ENCODE results near the gene BHLHA15. TPM values are rescaled to one million over a fixed set of nuclear protein-coding genes. Genes with fewer than 3 reads are reported as not detected.
A peak's percentile ranks its signal among the peaks of the same experiment; 100 is the strongest.

Gene BHLHA15
- total RNA-seq, 6 donors from 2014 or later: 2.4 to 20.1 (median 3.5) TPM; not detected in 1

- ATAC-seq (ENCODE audit: low FRiP score in 2 of 2) (peak in 1 of 2 donors; percentile 39), DNase-seq (peak in 1 of 2 donors; percentile 52)
- WGBS, 2 donors: 40 to 74% methylated on average over 7 to 19 of the region's 19 CpGs
- TF ChIP-seq POLR2A (IDR thresholded peaks at IDR 0.05) (no peak), CTCF (IDR thresholded peaks at IDR 0.05) (peak; percentile 47 to 74 (median 66))
- Histone ChIP-seq H3K4me1 (peaks cover 4 to 14% (median 12%) of the 10 kb centered on the region in 4 donors), H3K4me3 (no peak overlapping the region), H3K27me3 (no peaks in the 10 kb centered on the region), H3K27ac (peak overlapping the region in 2 of 4 donors; percentile 11 to 34), H3K36me3 (peaks cover 11 to 75% (median 52%) of the 10 kb centered on the region in 4 donors), H3K9me3 (no peaks in the 10 kb centered on the region)
Measured at GRCh38 chr7:98240961-98241673, 29.9 kb downstream of the BHLHA15 start.

- Histone ChIP-seq H3K9me3 (no peaks in the 10 kb centered on the region), H3K36me3 (peaks cover 11 to 71% (median 48%) of the 10 kb centered on the region in 4 donors), H3K4me1 (peaks cover 6 to 20% (median 15%) of the 10 kb centered on the region in 4 donors), H3K4me3 (no peak overlapping the region), H3K27ac (peak overlapping the region in 1 of 4 donors; percentile 34), H3K27me3 (no peaks in the 10 kb centered on the region)
- DNase-seq (peak in 1 of 2 donors; percentile 56), ATAC-seq (ENCODE audit: low FRiP score in 2 of 2) (no peak)
- WGBS, 2 donors: 85 to 89% methylated on average over 14 to 16 of the region's 16 CpGs
- TF ChIP-seq POLR2AphosphoS5 (IDR thresholded peaks at IDR 0.05): no peak
- peak in 1 of 6 experiments; percentile 2 for TF ChIP-seq CTCF (IDR thresholded peaks at IDR 0.05)
Measured at GRCh38 chr7:98241674-98242241, 30.5 kb downstream of the BHLHA15 start.

GRCh38 chr7:98242342-98242741 is 31.1 kb downstream of the BHLHA15 start:
- Histone ChIP-seq H3K4me3 (no peak overlapping the region), H3K4me1 (peaks cover 11 to 24% (median 15%) of the 10 kb centered on the region in 4 donors), H3K36me3 (peaks cover 11 to 70% (median 46%) of the 10 kb centered on the region in 4 donors), H3K27me3 (no peaks in the 10 kb centered on the region), H3K9me3 (no peaks in the 10 kb centered on the region), H3K27ac (no peak overlapping the region)
- TF ChIP-seq POLR2AphosphoS5 (IDR thresholded peaks at IDR 0.05) (no peak), POLR2A (IDR thresholded peaks at IDR 0.05) (no peak), CTCF (IDR thresholded peaks at IDR 0.05) (no peak), EP300 (IDR thresholded peaks at IDR 0.05) (no peak)
- DNase-seq (no peak), ATAC-seq (ENCODE audit: low FRiP score in 2 of 2) (no peak)
- whole genome bisulfite sequencing, 2 donors: 90 to 98% methylated on average over 1 of the region's 1 CpG

GRCh38 chr7:98242934-98243333 is 31.7 kb downstream of the BHLHA15 start:
- Histone ChIP-seq H3K9me3 (no peaks in the 10 kb centered on the region), H3K27ac (peak overlapping the region in 1 of 4 donors; percentile 4), H3K27me3 (no peaks in the 10 kb centered on the region), H3K36me3 (peaks cover 11 to 66% (median 43%) of the 10 kb centered on the region in 4 donors), H3K4me3 (no peak overlapping the region), H3K4me1 (peaks cover 11 to 30% (median 20%) of the 10 kb centered on the region in 4 donors)
- TF ChIP-seq POLR2AphosphoS5 (IDR thresholded peaks at IDR 0.05) (no peak), CTCF (IDR thresholded peaks at IDR 0.05) (no peak), POLR2A (IDR thresholded peaks at IDR 0.05) (no peak), EP300 (IDR thresholded peaks at IDR 0.05) (no peak)
- ATAC-seq (ENCODE audit: low FRiP score in 2 of 2) (no peak), DNase-seq (no peak)
- WGBS, 2 donors: 89 to 96% methylated on average over 4 of the region's 4 CpGs
